Upper lobe of left lung (tissue), 4 donors: ENCODE results near the gene INO80E.

ENCODE experiments used
- CTCF ChIP-seq, 6 experiments: fragments of 450-650 bp in 4 of 6; fragments of 200-600 bp in 2 of 6; sonication (generic) in 2 of 6; IDR thresholded peaks; one replicate each; pipeline ENCODE4 v1.5.1; 2016 to 2019; ENCODE audit warnings: antibody characterized with exemption in 6 of 6
- EP300 ChIP-seq, 4 donors: sonication (generic); formaldehyde crosslinking; IDR thresholded peaks; one replicate each; pipeline ENCODE4 v1.5.1; 2017; ENCODE audit warnings: antibody characterized with exemption in 4 of 4, control low read depth in 2 of 4
- POLR2A ChIP-seq, 4 donors: fragments of 450-650 bp; IDR thresholded peaks; one replicate each; pipeline ENCODE4 v1.5.1; 2016 to 2017; ENCODE audit warnings: antibody characterized with exemption in 4 of 4, mild to moderate bottlenecking in 2 of 4
- POLR2AphosphoS5 ChIP-seq, 2 donors: sonication (generic); formaldehyde crosslinking; IDR thresholded peaks; one replicate each; pipeline ENCODE4 v1.5.1; 2017; ENCODE audit warnings: antibody characterized with exemption in 2 of 2

- TF ChIP-seq CTCF (IDR thresholded peaks at IDR 0.05), result no peak
- TF ChIP-seq POLR2A (IDR thresholded peaks at IDR 0.05), result no peak
- TF ChIP-seq EP300 (IDR thresholded peaks at IDR 0.05), result no peak
- TF ChIP-seq POLR2AphosphoS5 (IDR thresholded peaks at IDR 0.05), result no peak
Measured at GRCh38 chr16:29975134-29975538, 20.9 kb upstream of the INO80E start.
